ENCODE measurements around the gene SIGLEC1. TPM values are rescaled to one million over a fixed set of nuclear protein-coding genes. Genes with fewer than 3 reads are reported as not detected.
A peak's percentile ranks its signal among the peaks of the same experiment; 100 is the strongest.

Gene SIGLEC1
- total RNA-seq, 1 donor from 2014 or later = not detected

GRCh38 chr20:3670511-3670910, 41.9 kb downstream of the SIGLEC1 start:
- H3K27ac Mint-ChIP-seq = no peak overlapping the region
- H3K27me3 Mint-ChIP-seq = peaks cover 39% of the 10 kb centered on the region
- peak; percentile 41 for TF ChIP-seq CTCF (conservative IDR thresholded peaks at IDR 0.05)
- no peak for DNase-seq (ENCODE audit: extremely low spot score, unreplicated experiment)
- no peaks in the 10 kb centered on the region for H3K36me3 Mint-ChIP-seq
- H3K4me3 Mint-ChIP-seq = no peak overlapping the region
- H3K9me3 Mint-ChIP-seq = no peaks in the 10 kb centered on the region
- H3K4me1 Mint-ChIP-seq (ENCODE audit: unreplicated experiment) = peaks cover 8% of the 10 kb centered on the region

- no peaks in the 10 kb centered on the region for H3K36me3 Mint-ChIP-seq
- H3K9me3 Mint-ChIP-seq = no peaks in the 10 kb centered on the region
- no peak overlapping the region for H3K4me3 Mint-ChIP-seq
- H3K27me3 Mint-ChIP-seq = peaks cover 34% of the 10 kb centered on the region
- peaks cover 8% of the 10 kb centered on the region for H3K4me1 Mint-ChIP-seq (ENCODE audit: unreplicated experiment)
- no peak overlapping the region for H3K27ac Mint-ChIP-seq
- no peak for TF ChIP-seq CTCF (conservative IDR thresholded peaks at IDR 0.05)
- DNase-seq (ENCODE audit: extremely low spot score, unreplicated experiment) = no peak
These were observed 42.6 kb downstream of the SIGLEC1 start for GRCh38 chr20:3669710-3670367.

GRCh38 chr20:3667434-3668037, 44.9 kb downstream of the SIGLEC1 start:
- H3K4me3 Mint-ChIP-seq = no peak overlapping the region
- no peaks in the 10 kb centered on the region for H3K36me3 Mint-ChIP-seq

GRCh38 chr20:3663858-3664257, 48.5 kb downstream of the SIGLEC1 start:
- H3K4me1 Mint-ChIP-seq (ENCODE audit: unreplicated experiment) = peaks cover 11% of the 10 kb centered on the region
- no peak for DNase-seq (ENCODE audit: extremely low spot score, unreplicated experiment)
- H3K36me3 Mint-ChIP-seq = no peaks in the 10 kb centered on the region
- H3K27ac Mint-ChIP-seq = no peak overlapping the region
- no peak for TF ChIP-seq CTCF (conservative IDR thresholded peaks at IDR 0.05)
- H3K27me3 Mint-ChIP-seq = peaks cover 48% of the 10 kb centered on the region
- H3K9me3 Mint-ChIP-seq = no peaks in the 10 kb centered on the region
- H3K4me3 Mint-ChIP-seq = no peak overlapping the region

More at GRCh38 chr20:3667434-3668037, 44.9 kb downstream of the SIGLEC1 start:
- Mint-ChIP-seq H3K9me3 (no peaks in the 10 kb centered on the region), H3K27me3 (peaks cover 39% of the 10 kb centered on the region), H3K27ac (no peak overlapping the region), H3K4me1 (ENCODE audit: unreplicated experiment) (peaks cover 8% of the 10 kb centered on the region)
- no peak for TF ChIP-seq CTCF (conservative IDR thresholded peaks at IDR 0.05)
- no peak for DNase-seq (ENCODE audit: extremely low spot score, unreplicated experiment)

- Mint-ChIP-seq H3K27me3 (peaks cover 49% of the 10 kb centered on the region), H3K27ac (no peak within 1 kb of the TSS), H3K36me3 (no peaks in the 10 kb centered on the region), H3K4me3 (no peak within 1 kb of the TSS), H3K4me1 (ENCODE audit: unreplicated experiment) (peaks cover 14% of the 10 kb centered on the region), H3K9me3 (no peaks in the 10 kb centered on the region)
- no peak for DNase-seq (ENCODE audit: extremely low spot score, unreplicated experiment)
- no peak for TF ChIP-seq CTCF (conservative IDR thresholded peaks at IDR 0.05)
These were observed 49.2 kb downstream of the SIGLEC1 start, which contains the start of gene GFRA4 for GRCh38 chr20:3663031-3663701. TSS of gene GFRA4 (minus strand) at chr20:3663399. CDS start at chr20:3663399, 0 bp downstream.

Other genes with a start within 250 kb of the SIGLEC1 start
- gene ATRN, start 241.6 kb downstream of the SIGLEC1 start, total RNA-seq (ENCODE audit: low replicate concordance) = 36.9 and 43.9 TPM in 2 replicates
- not detected in 2 replicates for gene GFRA4, start 49.2 kb downstream of the SIGLEC1 start, total RNA-seq (ENCODE audit: low replicate concordance)
- 0.29 and 8.2 TPM in 2 replicates for gene ADAM33, start 30.6 kb downstream of the SIGLEC1 start, total RNA-seq (ENCODE audit: low replicate concordance)
- 0.10 and 5.2 TPM in 2 replicates for gene HSPA12B, start 20.1 kb upstream of the SIGLEC1 start, total RNA-seq (ENCODE audit: low replicate concordance)
- gene ADISSP, start 55.2 kb upstream of the SIGLEC1 start, total RNA-seq (ENCODE audit: low replicate concordance) = 21.7 and 49.4 TPM in 2 replicates
- gene SPEF1, start 68.8 kb upstream of the SIGLEC1 start, total RNA-seq (ENCODE audit: low replicate concordance) = 0.55 and 3.0 TPM in 2 replicates
- 63.2 and 68.7 TPM in 2 replicates for gene CENPB, start 74.1 kb upstream of the SIGLEC1 start, total RNA-seq (ENCODE audit: low replicate concordance)
- gene CDC25B, start 83.7 kb upstream of the SIGLEC1 start, total RNA-seq (ENCODE audit: low replicate concordance) = 34.8 and 51.1 TPM in 2 replicates
- gene AP5S1, start 107.9 kb upstream of the SIGLEC1 start, total RNA-seq (ENCODE audit: low replicate concordance) = 10.4 and 11.1 TPM in 2 replicates
- gene MAVS, start 134.2 kb upstream of the SIGLEC1 start, total RNA-seq (ENCODE audit: low replicate concordance) = 44.5 and 52.2 TPM in 2 replicates
- 38.9 and 55.3 TPM in 2 replicates for gene PANK2, start 176.8 kb upstream of the SIGLEC1 start, total RNA-seq (ENCODE audit: low replicate concordance)

All from type B pancreatic cell (in vitro differentiated cells).